Heart left ventricle (tissue), 13 donors: ENCODE measurements around the gene LAMC1.

Experiments
- POLR2A ChIP-seq, 2 donors: fragments of 450-650 bp; IDR thresholded peaks; one replicate each; pipeline ENCODE4 v1.6.1; 2017; ENCODE audit warnings: antibody characterized with exemption in 2 of 2, mild to moderate bottlenecking in 2 of 2, moderate library complexity in 2 of 2
- TF ChIP-seq, protein P1 (sequence below), 12 donors: fragments of 200-600 bp; sonication (generic) in 4 of 12; IDR thresholded peaks; one replicate each; pipeline versions ENCODE4 v1.5.0 to v1.8.0; 2018 to 2022; ENCODE audit warnings: antibody characterized with exemption in 12 of 12, mild to moderate bottlenecking in 5 of 12
- donor health status: ischemic (EF 13 %, LVEDD 7.1; RV severe dilation, severe dysfunction).
- donor health status: DM: no; HTN: yes; CAD: no.
- donor health status: DM: no; HTN: no; CAD: no.
- donor health status: ischemic (EF 25% LVEDD 6.9; RV normal size, moderate dysfunction).
- donor health status: ischemic (EF 25% LVEDD 5.7; RV mildly dilated, moderate dysfunction).
- donor health status: ischemic (EF 35%, LVEDD 5.7; RV mildly dilated, moderate dysfunction).
- donor health status: nonischemic (EF 11% LVEDD 7.7; RV severe dilation, severe dysfunction).
- donor health status: DM: yes; HTN: yes; CAD: no.
- donor health status: PGD.
- donor health status: ischemic (EF 29% LVEDD 5.4; RV normal size, mild dysfunction).
- donor health status: nonischemic (EF 23%, LVEDD 6.1; RV moderate dilation, normal function).

DNA sequence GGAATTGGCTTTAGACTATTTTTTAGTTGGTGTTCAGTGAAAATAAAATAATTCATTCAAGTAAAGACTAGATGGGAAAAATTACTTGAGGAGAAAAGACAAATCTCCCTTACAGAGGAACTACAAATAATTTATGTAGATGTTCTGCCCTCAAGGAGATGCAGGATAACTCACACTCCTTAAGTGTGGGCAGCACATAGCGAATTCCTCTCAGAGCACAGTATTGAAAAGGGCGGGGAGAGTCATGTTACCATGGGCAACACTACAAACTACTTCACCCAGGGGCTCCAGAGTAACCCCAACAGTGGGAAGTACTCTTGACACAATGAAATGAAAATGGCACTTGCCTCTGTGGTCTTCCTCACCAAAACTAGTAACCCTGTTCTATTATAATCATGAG is 142.2 kb downstream of the LAMC1 start:
- TF ChIP-seq, protein P1, sequence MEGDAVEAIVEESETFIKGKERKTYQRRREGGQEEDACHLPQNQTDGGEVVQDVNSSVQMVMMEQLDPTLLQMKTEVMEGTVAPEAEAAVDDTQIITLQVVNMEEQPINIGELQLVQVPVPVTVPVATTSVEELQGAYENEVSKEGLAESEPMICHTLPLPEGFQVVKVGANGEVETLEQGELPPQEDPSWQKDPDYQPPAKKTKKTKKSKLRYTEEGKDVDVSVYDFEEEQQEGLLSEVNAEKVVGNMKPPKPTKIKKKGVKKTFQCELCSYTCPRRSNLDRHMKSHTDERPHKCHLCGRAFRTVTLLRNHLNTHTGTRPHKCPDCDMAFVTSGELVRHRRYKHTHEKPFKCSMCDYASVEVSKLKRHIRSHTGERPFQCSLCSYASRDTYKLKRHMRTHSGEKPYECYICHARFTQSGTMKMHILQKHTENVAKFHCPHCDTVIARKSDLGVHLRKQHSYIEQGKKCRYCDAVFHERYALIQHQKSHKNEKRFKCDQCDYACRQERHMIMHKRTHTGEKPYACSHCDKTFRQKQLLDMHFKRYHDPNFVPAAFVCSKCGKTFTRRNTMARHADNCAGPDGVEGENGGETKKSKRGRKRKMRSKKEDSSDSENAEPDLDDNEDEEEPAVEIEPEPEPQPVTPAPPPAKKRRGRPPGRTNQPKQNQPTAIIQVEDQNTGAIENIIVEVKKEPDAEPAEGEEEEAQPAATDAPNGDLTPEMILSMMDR (IDR thresholded peaks at IDR 0.05), result no peak
- no peak for TF ChIP-seq POLR2A (IDR thresholded peaks at IDR 0.05)
